Eye (tissue), 1 donor: ENCODE measurements around the gene CEP128.
A peak's percentile ranks its signal among the peaks of the same experiment; 100 is the strongest.

Experiments used
- DNase-seq: peaks from one replicate; pipeline ENCODE4 v3.0.0-alpha.2; 2015

Gene CEP128

DNA sequence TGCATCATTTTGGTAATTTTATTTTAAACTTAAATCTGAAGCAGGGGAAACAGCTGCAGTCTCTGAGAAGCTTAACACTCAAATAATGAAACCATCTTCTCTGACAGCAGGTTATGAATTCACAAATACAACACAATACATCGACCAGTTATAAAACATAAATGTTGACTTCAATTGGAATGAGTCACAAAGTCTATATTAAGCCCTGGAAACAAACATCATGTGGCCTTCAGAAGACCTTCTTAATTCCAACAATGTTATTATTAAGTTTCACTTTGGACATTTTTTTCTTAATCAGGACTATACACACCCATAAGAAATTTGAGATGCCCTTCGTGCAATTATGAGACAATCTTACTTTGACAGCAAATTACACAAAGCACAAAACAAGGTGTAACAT, 68.9 kb downstream of the CEP128 start:
- DNase-seq = no peak

DNA sequence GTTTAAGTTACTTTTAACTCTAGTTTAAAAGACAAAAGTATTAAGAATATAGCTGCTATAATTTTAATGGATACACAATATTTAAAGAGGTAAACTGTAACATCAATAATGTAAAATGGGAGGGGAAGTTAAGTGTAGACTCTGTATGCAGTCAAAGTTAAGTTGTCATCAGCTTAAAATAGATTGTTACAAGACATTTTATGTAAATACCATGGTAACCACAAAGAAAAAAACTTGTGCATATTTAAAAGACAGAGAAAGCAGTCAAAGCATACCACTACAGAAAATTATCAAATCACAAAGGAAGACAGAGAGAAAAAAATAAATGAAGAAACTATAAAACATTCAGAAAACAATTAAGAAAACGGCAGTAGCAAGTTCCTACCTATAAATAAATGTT, 73.3 kb downstream of the CEP128 start:
- DNase-seq = no peak

DNA sequence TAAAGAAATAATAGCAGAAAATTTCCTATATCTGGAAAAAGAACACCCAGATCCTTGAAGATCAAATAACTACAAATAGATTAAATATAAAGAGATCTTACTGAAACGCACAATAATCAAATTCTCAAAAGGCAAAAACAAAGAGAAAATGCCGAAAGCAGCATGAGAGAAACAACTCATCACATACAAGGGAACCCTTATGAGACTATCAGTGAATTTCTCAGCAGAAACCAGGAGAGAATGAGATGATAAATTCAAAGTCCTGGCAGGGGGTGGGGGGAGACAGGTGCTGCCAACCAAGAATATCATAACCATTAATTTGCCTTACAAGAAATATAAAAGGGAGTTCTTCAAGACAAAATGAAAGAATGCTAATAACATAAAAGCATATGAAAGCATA, 73.7 kb downstream of the CEP128 start:
- no peak for DNase-seq

DNA sequence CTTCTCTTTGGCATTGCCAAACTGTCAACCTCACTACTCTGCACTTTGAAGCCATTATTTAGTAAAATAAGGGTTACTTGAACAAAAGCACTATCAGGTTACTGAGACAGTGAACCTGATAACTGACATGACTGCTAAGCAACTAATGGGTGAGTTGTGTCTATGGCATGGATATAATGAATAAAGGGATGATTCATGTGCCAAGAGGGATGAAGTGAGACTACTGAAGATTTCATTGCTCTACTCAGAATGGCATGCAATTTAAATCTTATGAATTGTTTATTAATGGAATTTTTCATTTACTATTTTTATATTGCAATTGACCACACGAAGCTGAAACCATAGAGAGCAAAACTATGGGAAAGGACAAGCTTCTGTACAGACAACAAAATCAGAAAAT, 74.4 kb downstream of the CEP128 start:
- DNase-seq = no peak

DNA sequence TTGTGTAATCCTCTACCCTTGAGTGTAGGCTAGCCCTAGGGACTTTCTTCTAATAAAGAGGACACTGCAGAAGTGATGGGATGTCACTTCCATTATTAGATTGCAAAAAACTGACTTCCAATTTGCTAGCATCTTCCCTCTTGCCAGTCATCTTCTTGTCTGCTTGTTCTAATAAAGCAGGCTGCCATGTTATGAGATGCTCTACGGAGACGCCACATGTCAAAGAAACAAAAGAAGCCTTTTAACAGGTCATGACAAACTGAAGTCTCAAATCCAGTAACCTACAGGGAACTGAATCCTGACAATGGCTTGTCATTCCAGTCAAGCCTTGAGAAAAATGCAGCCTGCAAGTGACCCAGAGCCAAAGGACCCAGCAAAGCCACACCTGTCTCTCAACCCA, 76.0 kb downstream of the CEP128 start:
- no peak for DNase-seq

DNA sequence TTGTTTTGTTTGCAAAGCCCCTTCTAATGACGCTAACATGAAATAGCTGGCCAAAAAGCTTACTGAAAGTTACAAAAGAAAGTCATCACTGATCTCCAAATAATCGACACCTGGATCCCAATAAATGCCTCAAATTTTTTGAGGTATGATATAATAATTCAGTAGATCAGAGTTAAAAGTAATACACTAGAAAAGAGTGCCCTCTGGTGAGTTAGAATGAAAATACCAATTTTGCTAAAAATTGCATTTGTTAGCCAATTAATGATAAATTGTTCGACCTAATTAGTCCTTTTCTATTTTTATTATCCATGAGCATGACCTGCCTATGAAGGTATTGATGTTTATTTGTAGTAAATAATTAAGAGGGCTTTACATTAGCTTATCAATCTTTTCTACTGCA, 78.6 kb downstream of the CEP128 start:
- DNase-seq = no peak

DNA sequence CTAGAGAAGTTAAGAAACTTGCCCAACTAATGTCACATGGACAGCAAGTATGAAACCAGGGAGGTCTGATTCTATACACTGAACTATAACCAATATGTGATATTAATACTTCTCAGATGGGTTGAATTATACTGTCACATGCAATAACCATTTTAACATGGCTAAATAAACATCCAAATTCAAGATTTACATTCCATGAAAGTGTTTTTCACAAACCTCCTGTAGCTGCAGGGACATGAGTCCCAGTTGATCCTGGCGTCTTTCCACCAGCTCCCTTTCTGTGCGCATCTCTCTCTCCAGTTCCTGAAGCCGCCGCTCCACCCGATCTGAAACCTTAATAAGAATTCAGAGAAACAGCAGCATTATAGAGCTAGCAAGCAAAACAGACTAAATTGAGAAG, 79.0 kb downstream of the CEP128 start:
- DNase-seq = peak; percentile 25

DNA sequence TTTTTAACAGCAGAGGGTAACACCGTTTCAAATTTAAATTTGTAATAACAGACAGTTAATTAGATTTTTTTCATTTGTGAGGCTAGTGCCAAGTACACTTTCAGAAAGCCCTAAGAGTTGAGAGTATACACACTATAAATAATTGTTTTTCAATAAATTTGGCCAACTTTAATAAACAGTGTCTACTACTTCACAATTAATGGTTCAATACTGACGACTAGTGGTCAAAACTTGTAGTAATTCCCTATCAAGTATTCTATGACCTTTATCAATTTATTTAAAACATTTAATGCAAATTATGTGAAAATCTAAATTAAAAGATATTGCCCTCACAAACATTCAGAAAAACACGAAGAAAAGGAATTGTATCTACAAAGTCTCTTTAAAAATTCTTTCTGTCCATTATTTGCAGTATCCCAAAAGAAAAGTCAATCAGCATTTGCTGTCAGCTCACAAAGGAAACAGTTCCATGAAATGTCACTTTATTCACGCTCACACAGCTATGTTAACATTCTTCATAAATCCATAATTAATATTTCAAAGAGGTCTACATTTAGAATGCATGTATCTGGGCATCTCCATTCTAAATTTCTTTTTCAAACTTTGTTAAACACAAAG, 91.2 kb downstream of the CEP128 start:
- peak; percentile 78 for DNase-seq

DNA sequence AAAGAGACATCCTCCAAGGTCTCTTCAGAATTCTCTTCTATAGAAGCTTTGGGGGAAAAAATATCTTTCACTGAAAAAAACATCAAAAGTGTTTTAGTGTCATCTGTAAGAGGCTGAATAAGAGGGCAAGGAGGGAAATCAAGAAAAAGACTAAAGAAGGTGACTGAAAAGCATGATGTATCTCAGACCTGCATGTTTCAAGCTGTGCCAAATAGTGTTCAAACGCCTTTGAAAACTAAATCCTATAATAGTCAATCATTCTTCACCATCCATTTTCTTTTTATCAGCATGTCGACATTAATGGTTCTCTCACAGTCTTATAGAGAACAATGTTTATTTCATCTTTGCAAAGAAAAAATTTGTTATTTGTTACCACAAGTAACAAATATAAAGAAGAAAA, 94.5 kb downstream of the CEP128 start:
- DNase-seq = no peak

DNA sequence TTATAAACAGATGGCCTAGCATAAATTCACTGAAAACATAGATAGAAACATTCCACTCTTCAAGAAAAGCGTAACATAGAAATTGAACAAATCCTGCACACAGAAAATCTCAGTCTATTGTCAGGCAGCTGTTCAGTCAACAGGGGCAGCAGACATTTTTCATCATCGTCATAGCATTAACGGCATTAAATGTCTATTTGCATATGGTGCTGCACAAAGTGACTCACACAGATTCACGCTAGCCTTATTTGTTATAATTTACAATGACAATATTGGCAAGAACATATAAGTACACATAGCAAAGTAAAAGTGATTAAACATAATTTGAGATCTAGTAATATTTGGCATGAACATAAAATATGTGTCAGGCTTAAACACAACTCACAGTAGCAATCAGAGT, 95.7 kb downstream of the CEP128 start:
- no peak for DNase-seq

DNA sequence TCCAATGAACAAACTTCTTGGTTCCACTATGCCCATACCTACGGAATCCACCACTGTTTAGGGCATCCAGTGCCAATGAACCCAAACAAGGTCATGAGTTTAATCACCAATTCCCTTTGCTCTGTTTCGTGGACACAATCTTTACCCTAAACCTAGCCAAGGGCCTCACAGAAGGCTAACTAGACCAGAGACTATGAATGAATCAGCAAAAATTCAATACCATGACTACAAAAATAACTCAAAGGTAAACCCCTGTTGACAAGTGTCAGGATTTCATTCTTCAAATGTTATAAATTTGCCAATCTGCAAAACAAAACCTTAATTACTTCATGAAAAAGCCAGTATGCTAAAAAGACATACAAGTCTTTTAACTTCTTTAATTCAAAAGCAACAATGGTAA, 96.7 kb downstream of the CEP128 start:
- no peak for DNase-seq

DNA sequence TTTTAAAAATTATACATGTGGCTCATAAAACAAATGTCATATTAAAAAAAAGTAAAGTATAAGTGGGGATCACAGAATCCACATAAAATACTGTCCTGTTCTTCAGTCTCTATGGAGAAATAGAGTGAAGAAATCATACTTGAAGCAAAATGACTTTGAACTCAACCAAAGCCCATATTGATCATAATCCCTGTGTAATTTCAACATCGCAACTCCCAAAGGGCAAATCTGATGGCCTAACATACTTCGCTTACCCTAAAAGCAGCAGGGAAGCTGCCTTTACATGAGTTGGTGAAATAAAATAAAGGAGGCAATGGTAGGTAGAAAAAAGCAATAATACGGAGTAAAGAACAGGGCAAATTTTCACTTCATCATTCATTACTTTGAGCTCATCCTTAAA, 101.8 kb downstream of the CEP128 start:
- DNase-seq = no peak

DNA sequence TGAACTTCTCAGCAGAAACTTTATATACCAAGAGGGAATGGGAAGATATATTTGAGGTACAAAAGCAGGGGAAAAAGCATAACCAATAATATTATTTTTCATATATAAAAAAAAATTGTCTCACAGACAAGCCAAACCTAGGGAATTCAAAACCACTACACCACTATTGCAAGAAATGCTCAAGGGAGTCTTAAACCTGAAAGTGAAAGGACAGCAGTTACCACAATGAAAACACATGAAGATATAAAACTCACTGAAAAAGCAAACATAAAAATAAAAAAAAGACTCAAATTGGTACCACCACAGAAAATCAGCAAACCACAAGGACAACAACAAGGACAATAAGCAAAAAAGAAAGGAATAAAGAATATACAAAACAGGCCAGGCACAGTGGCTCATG, 131.9 kb downstream of the CEP128 start:
- DNase-seq = no peak

DNA sequence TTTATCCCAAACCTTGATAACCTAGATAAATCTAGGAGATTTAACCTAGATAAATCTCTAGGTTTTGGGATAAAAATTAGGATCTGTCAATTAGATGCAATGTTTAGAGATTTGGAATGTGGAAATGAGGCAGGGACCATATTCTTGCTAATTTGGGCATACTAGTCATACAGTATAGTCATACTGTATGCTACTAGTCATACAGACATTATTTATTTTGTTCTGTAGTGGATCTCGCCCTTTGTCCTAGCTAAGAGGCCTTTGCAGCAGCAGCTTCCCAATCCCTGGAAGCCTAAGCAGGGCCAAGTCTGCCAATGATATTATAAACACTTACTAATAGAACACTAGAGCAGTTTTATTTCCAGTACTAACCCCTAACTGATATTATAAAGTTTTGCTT, 136.4 kb downstream of the CEP128 start:
- DNase-seq = no peak

DNA sequence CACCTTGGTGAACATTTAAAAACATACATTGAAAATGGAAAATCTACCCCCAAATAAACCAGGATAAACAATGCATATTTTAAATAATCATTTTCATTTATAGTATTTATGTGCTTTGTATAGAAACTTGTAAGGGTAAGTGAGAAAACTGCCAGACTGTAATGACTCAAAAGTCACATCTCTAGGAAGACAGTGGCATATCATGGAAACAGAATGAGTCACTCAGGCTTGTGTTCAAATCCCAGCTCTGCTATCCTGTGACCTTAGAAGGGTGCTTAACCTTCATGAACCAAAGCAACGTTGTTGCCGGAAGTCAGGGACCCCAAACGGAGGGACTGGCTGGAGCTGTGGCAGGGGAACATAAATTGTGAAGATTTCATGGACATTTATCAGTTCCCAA, 142.7 kb downstream of the CEP128 start:
- DNase-seq = no peak

DNA sequence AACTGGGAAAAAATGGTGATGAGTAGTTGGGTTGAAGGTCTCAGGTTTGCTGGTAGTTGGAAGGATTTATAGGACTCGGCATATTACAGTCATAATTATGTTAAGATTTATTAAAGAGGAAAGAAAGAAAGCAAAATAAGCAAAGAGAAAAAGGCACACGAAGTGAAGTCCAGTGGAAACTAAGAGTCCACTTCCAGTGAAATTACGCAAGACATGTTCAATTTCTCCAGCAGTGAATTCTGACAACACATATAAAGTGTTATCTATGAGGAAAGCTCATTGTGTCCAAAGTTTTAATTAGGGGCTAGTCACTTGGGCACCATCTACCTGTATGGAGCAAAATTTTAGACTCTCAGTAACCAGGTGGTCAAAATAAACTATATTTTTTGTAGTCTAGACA, 143.3 kb downstream of the CEP128 start:
- DNase-seq = no peak

DNA sequence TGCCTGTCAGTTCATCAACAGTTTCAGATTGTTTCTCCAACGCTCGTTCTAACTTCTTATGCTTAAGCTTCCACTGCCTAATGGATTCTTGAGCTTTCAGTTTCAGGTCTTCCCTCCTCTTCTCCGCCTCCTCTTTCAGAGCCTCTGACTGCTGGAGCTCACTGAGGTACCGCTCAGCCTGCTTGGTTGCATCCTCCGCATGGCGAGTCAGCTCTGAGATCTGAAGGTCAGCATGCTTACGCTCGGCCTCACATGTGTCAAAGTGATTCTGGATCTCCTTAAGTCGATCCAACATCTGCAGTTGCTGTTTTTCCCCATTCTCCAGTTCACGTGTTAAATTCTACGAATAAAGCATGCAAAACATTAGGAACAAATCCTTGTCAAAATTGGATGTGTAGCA, 148.8 kb downstream of the CEP128 start:
- peak; percentile 82 for DNase-seq

DNA sequence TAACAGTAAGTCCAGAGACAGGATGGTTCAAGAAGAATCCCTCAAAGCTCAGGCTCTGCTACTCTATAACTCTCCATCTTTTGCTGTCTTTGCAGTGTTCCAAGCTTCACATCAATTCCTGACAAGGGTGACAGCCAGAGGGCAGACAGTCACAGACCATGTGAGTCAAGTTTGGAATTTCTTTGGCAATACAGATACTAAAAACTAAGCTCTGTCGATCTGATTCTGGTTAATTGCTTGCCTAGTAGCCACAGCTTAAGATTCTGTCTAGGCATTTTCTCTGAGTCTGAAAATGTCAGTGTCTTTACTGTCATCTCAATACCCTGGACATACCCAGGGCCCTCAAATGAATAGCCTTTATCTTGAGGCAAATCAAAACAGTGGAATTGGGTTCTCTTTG, 153.7 kb downstream of the CEP128 start:
- DNase-seq = peak; percentile 17

DNA sequence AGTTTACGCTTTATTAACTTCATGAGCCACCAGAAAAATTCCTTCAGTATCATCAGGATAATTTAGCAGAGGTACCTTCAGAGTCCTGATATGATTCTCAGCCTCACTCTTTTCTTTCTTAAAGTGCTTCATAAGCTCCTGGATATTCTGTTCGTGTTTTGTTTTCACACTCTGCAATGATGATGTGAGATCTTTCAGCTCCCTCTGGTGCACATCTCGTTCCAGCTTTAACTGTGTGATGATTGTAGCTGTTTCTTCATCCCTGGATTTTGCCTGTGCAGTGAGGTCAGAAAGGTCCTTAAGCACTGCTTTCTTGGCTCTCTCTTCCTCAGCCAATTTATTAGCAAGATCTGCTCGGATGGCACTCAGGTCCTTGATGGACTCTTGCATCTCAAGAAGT, 156.7 kb downstream of the CEP128 start:
- no peak for DNase-seq

DNA sequence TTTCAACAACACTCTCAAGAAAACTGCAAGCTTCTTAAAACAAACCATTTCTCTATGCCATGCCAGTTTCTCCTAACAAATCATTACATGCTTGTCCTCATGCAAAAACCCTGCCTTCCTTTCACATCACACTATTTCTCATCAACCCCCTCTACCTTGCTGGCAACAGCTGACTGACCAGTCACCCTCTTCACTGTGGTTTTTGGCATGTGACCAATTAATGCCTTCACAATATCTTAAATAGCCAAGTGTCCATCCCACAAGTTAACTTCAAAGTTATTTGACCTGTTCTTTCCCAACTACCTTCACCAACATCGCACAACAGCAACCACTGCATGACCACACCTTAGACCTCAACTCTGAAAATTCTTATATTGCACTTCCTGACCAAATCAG, 159.6 kb downstream of the CEP128 start:
- no peak for DNase-seq

DNA sequence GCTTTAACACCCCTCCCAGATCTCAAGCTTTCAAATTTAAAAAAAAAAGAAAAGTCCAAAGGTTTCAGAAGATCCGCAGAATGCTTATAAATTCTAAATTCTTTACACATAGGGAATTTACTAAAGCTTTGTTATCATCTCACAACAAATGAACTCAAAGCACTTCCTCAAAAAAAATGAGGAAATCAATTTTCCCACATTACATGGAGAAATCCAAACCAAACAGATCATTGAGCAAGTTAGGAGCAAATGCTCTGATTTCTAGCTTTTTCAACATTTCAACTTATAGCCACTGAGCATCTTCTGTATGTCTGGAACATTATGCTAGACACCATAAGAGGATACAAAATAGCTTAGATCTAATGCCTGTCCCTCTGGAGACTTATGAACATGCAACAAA, 161.0 kb downstream of the CEP128 start:
- DNase-seq = no peak

DNA sequence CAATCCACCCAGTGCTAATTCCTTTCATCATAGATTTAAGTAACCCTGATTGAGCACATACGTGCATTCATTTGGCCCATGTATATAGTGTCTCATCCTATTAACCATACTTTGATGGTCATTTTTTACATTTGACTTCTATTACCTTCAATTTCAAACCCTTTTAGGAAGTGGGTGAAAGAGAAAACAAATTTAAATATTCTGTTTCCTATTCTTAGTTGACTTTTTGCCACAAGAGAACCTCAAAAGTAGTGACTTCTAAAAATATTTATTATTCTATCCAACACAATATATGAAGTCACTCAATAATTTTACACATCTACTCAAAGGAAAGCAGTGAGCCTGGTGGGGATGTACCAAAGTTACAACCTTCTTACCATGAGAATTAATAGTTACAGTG, 164.9 kb downstream of the CEP128 start:
- no peak for DNase-seq

DNA sequence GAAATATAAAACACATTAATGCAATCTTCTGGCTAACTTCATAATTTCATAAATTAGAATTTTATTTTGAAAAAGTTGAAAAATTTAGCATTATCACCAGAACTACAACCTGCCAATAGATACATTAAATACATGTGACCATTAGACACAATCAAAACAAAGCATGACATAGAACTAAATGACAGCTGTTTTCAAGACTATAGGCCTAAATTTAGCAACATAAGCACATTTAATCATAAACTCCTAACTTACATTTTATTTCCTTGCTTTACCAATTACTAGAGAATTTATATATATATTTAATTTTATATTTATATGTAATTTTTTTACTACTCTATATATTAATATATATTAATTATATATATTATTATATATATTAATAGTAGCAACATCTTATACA, 165.4 kb downstream of the CEP128 start:
- no peak for DNase-seq

DNA sequence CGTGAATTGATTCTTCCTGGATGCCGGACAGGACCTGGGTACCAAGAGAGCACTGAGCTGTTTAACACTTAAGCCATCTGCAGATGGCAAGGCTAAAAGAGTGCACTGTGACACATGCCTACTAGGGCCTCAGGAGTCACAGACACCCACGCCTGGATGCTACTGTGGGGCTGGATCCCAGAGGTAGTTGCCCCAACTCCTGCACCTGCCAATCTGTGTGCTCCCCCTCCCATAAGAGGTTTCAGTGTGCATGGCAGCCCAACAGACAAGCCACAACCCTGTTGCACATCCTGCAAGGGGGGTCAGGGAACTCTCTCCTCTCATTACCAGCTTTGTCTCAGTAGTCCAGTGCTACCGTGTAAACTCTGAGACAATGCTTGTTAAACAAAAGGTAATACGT, 169.0 kb downstream of the CEP128 start:
- DNase-seq = no peak

DNA sequence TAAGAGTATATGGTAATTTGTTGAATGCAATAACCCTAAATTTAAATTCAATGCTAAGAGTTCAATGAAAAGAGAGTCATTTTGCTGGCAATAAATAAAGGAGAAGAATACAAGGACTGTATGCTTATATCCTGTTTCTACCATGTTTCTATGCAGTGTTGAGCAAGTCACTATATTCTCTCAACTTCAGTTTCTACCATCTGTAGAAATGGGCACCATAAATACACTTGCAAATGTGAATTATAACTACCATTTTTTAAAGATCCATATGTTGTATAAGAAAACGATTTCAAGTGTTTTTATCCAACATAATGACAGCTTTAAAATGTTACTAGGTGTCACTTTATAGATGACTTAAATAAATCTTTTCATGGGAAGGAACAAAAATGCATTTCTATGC, 170.3 kb downstream of the CEP128 start:
- DNase-seq = no peak
